Activated CD4-positive, alpha-beta T cell treated with anti-CD3 and anti-CD28 coated beads, Interleukin-2, amount 50 U/mL, for 16 hours (primary cell): ENCODE measurements around the gene SLC16A2.
"Not testable (repeated sequence)": the region's sequence is repeated elsewhere in the genome, so short reads cannot be mapped to it uniquely, and the experiment has no call there.

Experiments used
- DNase-seq: peaks from one replicate; pipeline ENCODE4 v3.0.0-alpha.2; 2020

The SLC16A2 gene

GRCh38 chrX:74448669-74449068 lies 27.4 kb downstream of the SLC16A2 start:
- no peak for DNase-seq

- no peak for DNase-seq
Observed at GRCh38 chrX:74449322-74449936, 28.1 kb downstream of the SLC16A2 start.

- no peak for DNase-seq
Observed at GRCh38 chrX:74449937-74450330, 28.6 kb downstream of the SLC16A2 start.

- peak; percentile 25 for DNase-seq
Observed at GRCh38 chrX:74450803-74451449, 29.6 kb downstream of the SLC16A2 start.

- no peak for DNase-seq
Observed at GRCh38 chrX:74451450-74452198, 30.3 kb downstream of the SLC16A2 start.

- no peak for DNase-seq
Observed at GRCh38 chrX:74452199-74452481, 30.8 kb downstream of the SLC16A2 start.

GRCh38 chrX:74453178-74453577 lies 31.9 kb downstream of the SLC16A2 start:
- DNase-seq: no peak

GRCh38 chrX:74454233-74454632 lies 32.9 kb downstream of the SLC16A2 start:
- not testable (repeated sequence) for DNase-seq

GRCh38 chrX:74458736-74459135 lies 37.4 kb downstream of the SLC16A2 start:
- no peak for DNase-seq

GRCh38 chrX:74461384-74461783 lies 40.1 kb downstream of the SLC16A2 start:
- no peak for DNase-seq

- no peak for DNase-seq
Observed at GRCh38 chrX:74464722-74465121, 43.4 kb downstream of the SLC16A2 start.

- no peak for DNase-seq
Observed at GRCh38 chrX:74465424-74465823, 44.1 kb downstream of the SLC16A2 start.

GRCh38 chrX:74467656-74468055 lies 46.4 kb downstream of the SLC16A2 start:
- no peak for DNase-seq

GRCh38 chrX:74473116-74473515 lies 51.8 kb downstream of the SLC16A2 start:
- DNase-seq: not testable (repeated sequence)

GRCh38 chrX:74490247-74490646 lies 69.0 kb downstream of the SLC16A2 start:
- no peak for DNase-seq

- no peak for DNase-seq
Observed at GRCh38 chrX:74492720-74493201, 71.5 kb downstream of the SLC16A2 start.

- no peak for DNase-seq
Observed at GRCh38 chrX:74493806-74494205, 72.5 kb downstream of the SLC16A2 start.

- DNase-seq: no peak
Observed at GRCh38 chrX:74498924-74499323, 77.6 kb downstream of the SLC16A2 start.

GRCh38 chrX:74500067-74500466 lies 78.8 kb downstream of the SLC16A2 start:
- no peak for DNase-seq

- DNase-seq: no peak
Observed at GRCh38 chrX:74500555-74500954, 79.3 kb downstream of the SLC16A2 start.

- DNase-seq: no peak
Observed at GRCh38 chrX:74505437-74505836, 84.1 kb downstream of the SLC16A2 start.

GRCh38 chrX:74506317-74507115 lies 85.2 kb downstream of the SLC16A2 start:
- DNase-seq: no peak

- DNase-seq: no peak
Observed at GRCh38 chrX:74507191-74507590, 85.9 kb downstream of the SLC16A2 start.
